Uterus (tissue), 2 donors: Measurements from ENCODE around the gene NT5DC2.

Source experiments
- POLR2A ChIP-seq, 2 donors: fragments of 450-650 bp; IDR thresholded peaks; one replicate each; pipeline ENCODE4 v1.6.1; 2016; ENCODE audit warnings: antibody characterized with exemption in 2 of 2, mild to moderate bottlenecking in 1 of 2, moderate library complexity in 1 of 2
- TF ChIP-seq, protein P1 (sequence below), 4 experiments: fragments of 200-600 bp in 2 of 4; fragments of 450-650 bp in 2 of 4; sonication (generic) in 2 of 4; IDR thresholded peaks; one replicate each; pipeline ENCODE4 v1.5.1; 2016 to 2019; ENCODE audit warnings: antibody characterized with exemption in 4 of 4, mild to moderate bottlenecking in 2 of 4, moderate library complexity in 1 of 4

DNA sequence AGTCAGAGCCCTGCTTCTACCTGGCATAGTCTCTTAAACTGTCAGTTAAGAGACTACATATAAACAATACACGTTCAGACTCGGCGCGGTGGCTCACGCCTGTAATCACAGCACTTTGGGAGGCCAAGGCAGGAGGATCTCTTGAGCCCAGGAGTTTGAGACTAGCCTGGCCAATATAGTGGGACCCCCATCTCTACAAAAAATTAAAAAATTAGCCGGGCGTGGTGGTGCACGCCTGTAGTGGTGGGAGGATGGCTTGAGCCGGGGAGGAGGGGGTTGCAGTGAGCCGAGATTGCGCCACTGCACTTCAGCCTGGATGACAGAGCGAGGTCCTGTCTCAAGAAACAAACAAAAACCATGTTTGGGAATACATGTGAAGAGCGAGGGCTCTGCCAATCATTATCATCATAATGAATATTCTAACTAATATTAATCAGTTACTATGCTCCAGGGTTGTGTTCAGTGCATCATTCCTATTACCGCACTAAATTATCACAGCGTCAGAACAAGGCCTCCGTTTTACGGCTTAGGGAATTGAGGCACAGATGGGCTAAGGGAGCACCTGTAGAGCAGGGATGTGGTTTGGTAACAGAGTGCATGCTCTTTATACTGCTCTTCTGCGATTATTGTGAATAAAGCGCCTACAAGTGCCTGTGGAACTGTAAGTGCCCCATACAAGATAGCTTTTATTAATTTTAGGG, 1.9 kb upstream of the NT5DC2 start:
- TF ChIP-seq, protein P1, sequence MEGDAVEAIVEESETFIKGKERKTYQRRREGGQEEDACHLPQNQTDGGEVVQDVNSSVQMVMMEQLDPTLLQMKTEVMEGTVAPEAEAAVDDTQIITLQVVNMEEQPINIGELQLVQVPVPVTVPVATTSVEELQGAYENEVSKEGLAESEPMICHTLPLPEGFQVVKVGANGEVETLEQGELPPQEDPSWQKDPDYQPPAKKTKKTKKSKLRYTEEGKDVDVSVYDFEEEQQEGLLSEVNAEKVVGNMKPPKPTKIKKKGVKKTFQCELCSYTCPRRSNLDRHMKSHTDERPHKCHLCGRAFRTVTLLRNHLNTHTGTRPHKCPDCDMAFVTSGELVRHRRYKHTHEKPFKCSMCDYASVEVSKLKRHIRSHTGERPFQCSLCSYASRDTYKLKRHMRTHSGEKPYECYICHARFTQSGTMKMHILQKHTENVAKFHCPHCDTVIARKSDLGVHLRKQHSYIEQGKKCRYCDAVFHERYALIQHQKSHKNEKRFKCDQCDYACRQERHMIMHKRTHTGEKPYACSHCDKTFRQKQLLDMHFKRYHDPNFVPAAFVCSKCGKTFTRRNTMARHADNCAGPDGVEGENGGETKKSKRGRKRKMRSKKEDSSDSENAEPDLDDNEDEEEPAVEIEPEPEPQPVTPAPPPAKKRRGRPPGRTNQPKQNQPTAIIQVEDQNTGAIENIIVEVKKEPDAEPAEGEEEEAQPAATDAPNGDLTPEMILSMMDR (IDR thresholded peaks at IDR 0.05), result no peak
- TF ChIP-seq POLR2A (IDR thresholded peaks at IDR 0.05), result no peak
